Measurements from ENCODE around the gene TBXAS1.

TBXAS1 gene

DNA sequence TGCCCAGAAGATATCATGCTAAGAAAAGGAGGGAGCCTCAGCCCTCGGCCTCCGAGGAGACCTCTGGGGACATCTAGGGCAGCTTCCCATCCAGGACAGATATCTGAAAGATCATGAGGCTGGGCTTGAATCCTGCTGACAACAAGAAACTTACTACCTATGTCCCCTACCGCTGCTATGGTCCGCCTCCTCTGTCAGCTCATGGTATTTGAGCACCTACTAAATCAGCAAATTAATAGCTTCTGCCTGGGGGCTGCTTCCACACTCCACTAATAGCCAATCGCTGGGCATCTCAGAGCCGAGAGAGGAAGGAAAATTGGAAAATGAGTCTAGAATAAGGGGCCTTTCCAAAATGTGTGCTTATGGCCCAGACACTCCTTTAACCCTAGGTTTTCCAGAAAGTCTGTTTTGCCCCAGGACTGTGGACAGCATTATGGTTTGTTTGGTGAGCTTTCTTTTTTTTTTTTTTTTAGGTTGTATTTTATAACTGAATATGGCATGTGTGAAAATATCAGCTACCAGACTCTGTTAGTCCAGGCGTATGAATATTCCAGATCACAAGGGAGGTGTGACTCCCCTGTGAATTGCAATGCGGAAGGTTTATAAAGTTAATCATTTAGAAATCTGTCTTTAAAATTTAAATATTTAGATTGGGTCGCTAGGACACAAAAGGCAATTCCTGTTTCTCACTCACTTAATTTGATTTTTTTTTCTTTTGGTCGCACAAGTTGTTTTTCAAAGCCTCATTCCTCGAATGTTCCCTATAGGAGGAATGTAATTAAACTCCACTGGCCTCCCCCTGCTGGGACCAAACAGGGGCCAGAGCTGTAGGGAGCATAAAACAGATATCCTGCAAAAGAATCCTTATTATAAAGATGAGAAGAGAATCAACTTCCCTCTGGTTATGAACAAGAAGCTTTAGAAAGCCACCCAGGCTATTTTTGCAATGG is 144.3 kb downstream of the TBXAS1 start:
- Histone ChIP-seq H3K4me2 (ENCODE audit: low read depth, low read length, poor library complexity, severe bottlenecking) (no peak overlapping the region), H3F3A (ENCODE audit: insufficient read depth) (no peaks in the 10 kb centered on the region)
- TF ChIP-seq, protein P1, sequence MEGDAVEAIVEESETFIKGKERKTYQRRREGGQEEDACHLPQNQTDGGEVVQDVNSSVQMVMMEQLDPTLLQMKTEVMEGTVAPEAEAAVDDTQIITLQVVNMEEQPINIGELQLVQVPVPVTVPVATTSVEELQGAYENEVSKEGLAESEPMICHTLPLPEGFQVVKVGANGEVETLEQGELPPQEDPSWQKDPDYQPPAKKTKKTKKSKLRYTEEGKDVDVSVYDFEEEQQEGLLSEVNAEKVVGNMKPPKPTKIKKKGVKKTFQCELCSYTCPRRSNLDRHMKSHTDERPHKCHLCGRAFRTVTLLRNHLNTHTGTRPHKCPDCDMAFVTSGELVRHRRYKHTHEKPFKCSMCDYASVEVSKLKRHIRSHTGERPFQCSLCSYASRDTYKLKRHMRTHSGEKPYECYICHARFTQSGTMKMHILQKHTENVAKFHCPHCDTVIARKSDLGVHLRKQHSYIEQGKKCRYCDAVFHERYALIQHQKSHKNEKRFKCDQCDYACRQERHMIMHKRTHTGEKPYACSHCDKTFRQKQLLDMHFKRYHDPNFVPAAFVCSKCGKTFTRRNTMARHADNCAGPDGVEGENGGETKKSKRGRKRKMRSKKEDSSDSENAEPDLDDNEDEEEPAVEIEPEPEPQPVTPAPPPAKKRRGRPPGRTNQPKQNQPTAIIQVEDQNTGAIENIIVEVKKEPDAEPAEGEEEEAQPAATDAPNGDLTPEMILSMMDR (IDR thresholded peaks at IDR 0.05; ENCODE audit: insufficient read depth, low read length, poor library complexity, severe bottlenecking): no peak

DNA sequence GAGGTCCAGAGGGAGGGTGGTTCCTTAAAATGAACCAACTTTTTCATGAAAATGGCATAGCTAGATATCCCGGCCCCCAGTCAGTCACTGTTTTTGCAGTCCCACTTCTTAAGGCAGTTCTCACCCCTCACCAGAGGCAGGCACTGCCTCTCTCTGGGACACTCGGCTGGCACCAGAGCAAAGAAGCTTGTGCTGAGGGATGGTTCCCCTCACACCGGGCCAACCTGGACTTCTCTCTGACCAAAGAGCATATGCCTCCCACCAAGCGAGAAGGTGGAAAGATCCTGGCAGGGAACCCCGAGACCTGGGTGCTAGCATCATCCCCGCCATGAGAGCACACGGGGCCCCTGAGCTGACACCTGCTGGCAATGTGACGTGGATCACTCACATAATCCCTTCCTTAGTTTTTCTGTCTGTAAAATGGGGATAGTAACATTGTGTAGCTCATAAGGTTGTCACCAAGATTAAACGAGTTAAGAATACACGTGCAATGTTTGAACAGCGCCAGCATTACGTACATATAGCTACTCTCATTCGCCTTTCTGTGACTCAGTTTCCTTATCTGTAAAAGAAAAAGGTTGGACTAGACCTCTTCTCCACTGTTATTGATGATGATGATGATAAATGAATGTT is 145.2 kb downstream of the TBXAS1 start:
- no peak overlapping the region for H3K9ac ChIP-seq (ENCODE audit: low read length)
- H3K9me3 ChIP-seq (ENCODE audit: insufficient read depth, low read length): no peaks in the 10 kb centered on the region
- TF ChIP-seq, protein P1 (IDR thresholded peaks at IDR 0.05; ENCODE audit: insufficient read depth, low read length, poor library complexity, severe bottlenecking): no peak
- no peak for TF ChIP-seq EZH2phosphoT487 (conservative IDR thresholded peaks at IDR 0.05; ENCODE audit: low read length)
- no peaks in the 10 kb centered on the region for H3F3A ChIP-seq (ENCODE audit: insufficient read depth)
- H3K79me2 ChIP-seq (ENCODE audit: insufficient read depth, low read length): no peaks in the 10 kb centered on the region
- H4K20me1 ChIP-seq (ENCODE audit: low read depth, low read length): no peaks in the 10 kb centered on the region
- no peaks in the 10 kb centered on the region for H3K27me3 ChIP-seq (ENCODE audit: low read length)
- H2AFZ ChIP-seq (ENCODE audit: low read depth, low read length, severe bottlenecking): no peak overlapping the region
- H3K36me3 ChIP-seq (ENCODE audit: low read length): no peaks in the 10 kb centered on the region
- no peak overlapping the region for H3K4me2 ChIP-seq (ENCODE audit: low read depth, low read length, poor library complexity, severe bottlenecking)
- H3K27ac ChIP-seq (ENCODE audit: low read depth, low read length): no peak overlapping the region
- H3K4me3 ChIP-seq (ENCODE audit: insufficient read depth, low read length, poor library complexity, severe bottlenecking): no peak overlapping the region
- no peaks in the 10 kb centered on the region for H3K9me2 ChIP-seq (replicated peaks; ENCODE audit: insufficient read depth, low read length)

More for the DNA sequence above, 144.3 kb downstream of the TBXAS1 start:
- no peaks in the 10 kb centered on the region for H3K9me3 ChIP-seq (ENCODE audit: insufficient read depth, low read length)
- no peaks in the 10 kb centered on the region for H4K20me1 ChIP-seq (ENCODE audit: low read depth, low read length)
- no peak overlapping the region for H3K9ac ChIP-seq (ENCODE audit: low read length)
- no peaks in the 10 kb centered on the region for H3K27me3 ChIP-seq (ENCODE audit: low read length)
- H3K79me2 ChIP-seq (ENCODE audit: insufficient read depth, low read length): no peaks in the 10 kb centered on the region
- no peak overlapping the region for H2AFZ ChIP-seq (ENCODE audit: low read depth, low read length, severe bottlenecking)
- H3K4me3 ChIP-seq (ENCODE audit: insufficient read depth, low read length, poor library complexity, severe bottlenecking): no peak overlapping the region
- H3K36me3 ChIP-seq (ENCODE audit: low read length): no peaks in the 10 kb centered on the region
- no peak overlapping the region for H3K27ac ChIP-seq (ENCODE audit: low read depth, low read length)
- H3K9me2 ChIP-seq (replicated peaks; ENCODE audit: insufficient read depth, low read length): no peaks in the 10 kb centered on the region

DNA sequence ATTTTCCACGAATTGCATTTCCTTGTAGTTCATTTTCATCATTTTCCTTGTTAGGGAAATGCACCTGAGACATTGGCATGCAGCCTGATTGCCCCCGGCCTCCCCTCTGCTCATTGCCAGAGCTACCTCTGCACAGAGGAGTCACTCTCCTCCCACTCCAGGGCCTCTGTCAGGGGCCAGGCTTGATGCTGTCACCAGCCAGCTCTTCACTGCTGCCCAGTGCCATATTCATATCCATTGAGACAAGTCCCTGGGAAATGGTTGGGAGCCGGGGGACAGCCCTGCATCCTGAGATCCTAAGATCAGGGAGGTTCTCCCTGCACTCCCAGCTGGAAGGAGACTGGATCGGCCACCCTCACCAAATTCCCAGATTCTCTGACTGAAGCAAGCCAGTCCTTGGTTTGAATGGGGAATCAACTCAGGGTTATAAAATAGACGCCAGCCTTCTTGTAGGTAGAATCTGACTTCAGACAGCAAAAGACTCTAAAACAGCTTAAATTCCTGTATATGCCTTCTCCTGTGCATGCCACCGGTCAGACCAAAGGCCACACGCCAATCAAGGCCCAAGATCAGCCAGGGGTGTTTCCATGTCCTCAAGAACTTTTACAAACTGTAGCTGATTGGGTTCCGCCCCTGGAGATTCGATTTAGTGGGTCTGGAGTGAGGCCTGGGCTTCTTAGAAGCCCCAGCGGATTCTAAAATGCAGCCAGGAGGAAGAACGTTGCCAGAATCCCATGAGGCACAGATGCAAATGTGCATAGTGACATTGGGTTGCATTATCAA is 147.2 kb downstream of the TBXAS1 start:
- Histone ChIP-seq H4K20me1 (ENCODE audit: low read depth, low read length) (no peaks in the 10 kb centered on the region), H3K9me2 (replicated peaks; ENCODE audit: insufficient read depth, low read length) (no peaks in the 10 kb centered on the region), H2AFZ (ENCODE audit: low read depth, low read length, severe bottlenecking) (no peak overlapping the region), H3F3A (ENCODE audit: insufficient read depth) (no peaks in the 10 kb centered on the region), H3K4me2 (ENCODE audit: low read depth, low read length, poor library complexity, severe bottlenecking) (no peak overlapping the region), H3K36me3 (ENCODE audit: low read length) (no peaks in the 10 kb centered on the region), H3K4me3 (ENCODE audit: insufficient read depth, low read length, poor library complexity, severe bottlenecking) (no peak overlapping the region), H3K27ac (ENCODE audit: low read depth, low read length) (no peak overlapping the region), H3K79me2 (ENCODE audit: insufficient read depth, low read length) (no peaks in the 10 kb centered on the region), H3K27me3 (ENCODE audit: low read length) (0 out of 2 replicates have a peak, but pooled peaks cover 3% of the 10 kb centered on the region), H3K9me3 (ENCODE audit: insufficient read depth, low read length) (no peaks in the 10 kb centered on the region), H3K9ac (ENCODE audit: low read length) (no peak overlapping the region)
- TF ChIP-seq, protein P1 (IDR thresholded peaks at IDR 0.05; ENCODE audit: insufficient read depth, low read length, poor library complexity, severe bottlenecking): no peak
- no peak for TF ChIP-seq EZH2phosphoT487 (conservative IDR thresholded peaks at IDR 0.05; ENCODE audit: low read length)
